Suppressor macrophage (primary cell): ENCODE measurements around the gene SELENOK.
A peak's percentile ranks its signal among the peaks of the same experiment; 100 is the strongest.
"Not testable (repeated sequence)": the region's sequence is repeated elsewhere in the genome, so short reads cannot be mapped to it uniquely, and the experiment has no call there.

Experiments used
- DNase-seq, 4 experiments: peaks; one replicate each; pipeline ENCODE4 v3.0.0-alpha.2; 2020 to 2022
- total RNA-seq, 17 experiments: gene quantifications; one replicate each; lab custom pipeline; 2026; ENCODE audit warnings: mixed read lengths in 6 of 17, inconsistent platforms in 3 of 17; lab: John Stamatoyannopoulos, UW

The SELENOK gene
- total RNA-seq = 19.9 to 51.6 (median 28.1) reads per million in 17 experiments

DNA sequence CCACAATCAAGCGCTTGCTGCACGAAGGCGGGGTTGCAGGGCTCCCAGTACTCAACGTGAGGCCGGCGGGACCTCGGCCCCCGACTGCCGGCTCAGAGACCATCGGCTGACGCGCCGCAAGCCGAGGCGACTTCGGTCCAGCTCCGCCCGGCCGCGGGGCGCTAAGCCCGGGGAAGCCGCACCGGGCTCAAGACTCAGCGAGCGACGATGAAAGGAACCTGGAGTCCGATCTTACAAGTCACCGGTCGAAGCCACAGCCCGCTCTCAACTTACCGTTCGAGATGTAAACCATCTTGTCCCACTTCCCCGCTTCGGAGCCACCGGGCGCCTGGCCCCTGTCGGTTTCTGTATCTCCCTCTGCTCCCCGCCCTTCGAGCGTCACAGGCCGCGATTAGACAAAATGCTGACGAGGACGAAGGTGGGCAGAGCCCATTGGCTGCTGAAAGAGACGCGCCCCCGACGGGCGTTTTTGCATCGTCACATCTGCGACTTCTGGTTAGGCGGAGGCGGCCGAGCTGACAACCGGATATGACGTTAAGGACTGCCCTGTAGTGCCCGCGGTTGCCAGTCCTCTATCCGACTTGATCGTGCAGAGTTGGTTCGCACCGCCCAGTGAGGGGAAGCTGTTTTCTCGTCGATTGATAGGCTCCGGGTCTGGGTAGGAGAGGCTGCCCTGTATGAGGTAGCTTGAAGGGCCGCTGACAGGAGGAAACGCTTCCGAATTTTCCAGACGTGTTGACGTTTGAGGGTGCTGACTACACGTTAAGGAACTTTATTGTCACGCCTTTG, at the start of gene SELENOK:
Gene SELENOK (minus strand): TSS at position 363 of the 789 bp plus-strand sequence.
- DNase-seq = peak; percentile 99 to 100 (median 100)

GRCh38 chr3:53941184-53941583, 49.5 kb upstream of the SELENOK start:
- DNase-seq = no peak

DNA sequence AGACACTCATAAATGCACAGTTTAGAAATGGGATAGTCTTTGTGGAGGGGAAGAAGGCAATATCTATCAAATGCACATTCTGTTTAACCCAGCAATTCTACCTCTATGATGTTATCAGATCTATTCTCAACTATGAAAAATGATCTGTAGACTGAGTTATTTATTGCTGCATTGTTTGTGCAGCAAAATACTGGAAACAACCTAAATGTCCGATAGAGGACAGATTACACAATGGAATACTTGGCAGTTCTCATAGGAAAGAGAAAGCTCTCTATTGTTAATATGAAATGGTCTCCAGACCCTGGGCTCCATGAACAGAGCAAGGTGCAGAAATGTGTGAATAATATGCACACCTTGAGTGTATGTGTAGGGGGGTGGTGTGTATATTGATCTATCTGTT, 49.0 kb upstream of the SELENOK start:
- DNase-seq = no peak

DNA sequence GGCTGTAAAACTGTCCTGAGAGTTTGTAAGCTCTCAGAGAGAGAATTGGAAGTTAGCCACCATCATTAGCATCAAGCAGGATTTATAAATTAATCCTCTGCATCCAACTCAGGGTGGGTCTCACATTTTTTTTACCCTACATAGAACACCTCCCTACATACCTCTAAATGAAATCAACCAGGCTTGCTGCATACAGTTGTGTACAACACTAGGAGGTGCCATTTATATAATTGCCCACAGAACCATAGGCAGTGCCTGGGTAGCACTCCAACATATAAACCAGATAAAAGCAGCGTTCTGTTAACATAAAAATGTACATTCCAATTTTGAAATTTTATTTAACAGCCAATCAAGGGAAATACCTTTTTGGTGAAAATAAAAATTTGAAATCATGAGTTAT, 48.2 kb upstream of the SELENOK start:
- no peak for DNase-seq

DNA sequence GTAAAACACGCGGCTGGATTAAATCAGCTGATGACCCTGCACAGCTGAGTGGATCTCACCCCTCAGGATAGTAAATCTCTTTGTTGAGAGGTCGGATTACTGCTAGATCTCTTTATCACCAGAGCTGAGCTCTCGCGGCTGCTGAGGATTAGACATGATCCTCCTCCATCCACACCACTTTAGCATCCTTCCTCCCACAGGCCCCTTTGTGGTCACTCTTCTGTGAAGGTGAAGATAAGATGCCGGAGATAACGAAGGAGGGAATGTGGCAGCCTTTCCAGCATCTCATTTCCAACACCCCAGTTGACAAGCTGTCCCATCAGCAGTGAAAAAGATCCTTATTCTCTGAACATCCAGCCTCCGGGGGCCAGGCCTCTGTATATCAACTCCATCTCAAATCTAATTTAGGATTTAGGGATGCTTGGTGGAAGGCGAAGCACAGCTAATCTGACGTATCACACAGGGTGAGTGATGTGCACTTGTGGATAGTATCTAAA, 47.5 kb upstream of the SELENOK start:
- DNase-seq = no peak

DNA sequence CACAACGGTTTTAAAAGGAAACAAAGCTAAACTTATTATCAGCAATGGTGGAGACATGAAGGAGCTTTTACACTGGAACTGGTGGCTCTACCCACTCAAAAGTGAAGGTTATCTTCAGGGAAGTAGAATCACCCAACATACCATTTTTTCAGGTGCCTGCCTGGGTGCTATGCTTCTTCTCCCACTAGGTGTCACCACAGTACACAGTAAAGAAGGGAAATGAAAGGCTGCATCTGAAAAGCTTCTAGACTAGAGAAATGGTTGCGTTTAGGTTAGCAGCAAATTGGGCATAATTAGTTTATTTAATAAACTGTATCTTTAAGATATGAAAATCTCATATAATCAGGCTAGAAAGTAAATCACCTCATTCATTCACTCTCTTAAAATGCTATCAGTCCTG, 47.0 kb upstream of the SELENOK start:
- peak; percentile 35 to 67 (median 46) for DNase-seq

DNA sequence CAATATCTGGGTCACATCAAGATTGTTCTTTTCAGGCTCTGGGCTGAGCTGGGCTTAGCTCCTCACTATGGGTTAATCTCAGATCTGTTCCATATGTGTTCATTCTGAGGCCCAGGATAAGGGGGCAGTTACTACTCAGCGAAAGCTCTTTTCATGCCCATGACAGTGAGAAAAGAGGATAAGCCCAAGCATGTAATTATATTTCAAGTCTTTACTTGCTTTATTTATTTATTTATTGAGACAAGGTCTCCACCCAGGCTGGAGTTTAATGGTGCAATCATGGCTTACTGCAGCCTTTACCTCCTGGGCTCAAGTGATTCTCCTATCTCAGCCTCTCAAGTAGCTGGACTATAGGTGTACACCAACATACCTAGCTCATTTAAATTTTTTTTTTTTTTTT, 44.7 kb upstream of the SELENOK start:
- no peak for DNase-seq

- no peak for DNase-seq
Measured at GRCh38 chr3:53935283-53935901, 43.7 kb upstream of the SELENOK start.

DNA sequence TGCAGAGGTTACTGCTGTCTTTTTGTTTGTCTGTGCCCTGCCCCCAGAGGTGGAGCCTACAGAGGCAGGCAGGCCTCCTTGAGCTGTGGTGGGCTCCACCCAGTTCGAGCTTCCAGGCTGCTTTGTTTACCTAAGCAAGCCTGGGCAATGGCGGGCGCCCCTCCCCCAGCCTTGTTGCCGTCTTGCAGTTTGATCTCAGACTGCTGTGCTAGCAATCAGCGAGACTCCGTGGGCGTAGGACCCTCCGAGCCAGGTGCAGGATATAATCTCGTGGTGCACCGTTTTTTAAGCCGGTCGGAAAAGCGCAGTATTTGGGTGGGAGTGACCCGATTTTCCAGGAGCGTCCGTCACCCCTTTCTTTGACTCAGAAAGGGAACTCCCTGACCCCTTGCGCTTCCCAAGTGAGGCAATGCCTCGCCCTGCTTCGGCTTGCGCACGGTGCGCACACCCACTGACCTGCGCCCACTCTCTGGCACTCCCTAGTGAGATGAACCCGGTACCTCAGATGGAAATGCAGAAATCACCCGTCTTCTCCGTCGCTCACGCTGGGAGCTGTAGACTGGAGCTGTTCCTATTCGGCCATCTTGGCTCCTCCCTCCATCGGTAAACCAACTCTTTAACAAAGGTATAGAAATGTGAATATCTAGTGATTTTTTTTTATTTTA, 35.7 kb upstream of the SELENOK start:
- DNase-seq = not testable (repeated sequence)

DNA sequence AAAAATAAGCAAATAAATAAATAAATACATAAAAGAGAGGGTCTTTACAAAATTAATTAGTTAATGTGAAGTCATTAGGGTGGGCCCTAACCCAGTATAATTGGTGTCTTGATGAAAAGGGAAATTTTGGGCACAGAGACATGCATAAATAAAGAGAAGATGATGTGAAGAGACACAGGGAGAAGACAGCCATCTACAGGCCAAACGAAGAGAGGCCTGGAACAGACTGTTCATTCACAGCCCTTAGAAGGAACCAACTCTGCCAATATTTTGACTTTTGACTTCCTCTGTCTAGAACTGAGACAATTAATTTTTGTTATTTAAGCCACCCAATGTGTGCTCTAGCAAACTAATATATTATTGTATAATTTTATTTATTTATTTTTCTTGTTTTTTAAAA, 29.6 kb upstream of the SELENOK start:
- peak in 3 of 4 experiments; percentile 36 to 45 (median 42) for DNase-seq

DNA sequence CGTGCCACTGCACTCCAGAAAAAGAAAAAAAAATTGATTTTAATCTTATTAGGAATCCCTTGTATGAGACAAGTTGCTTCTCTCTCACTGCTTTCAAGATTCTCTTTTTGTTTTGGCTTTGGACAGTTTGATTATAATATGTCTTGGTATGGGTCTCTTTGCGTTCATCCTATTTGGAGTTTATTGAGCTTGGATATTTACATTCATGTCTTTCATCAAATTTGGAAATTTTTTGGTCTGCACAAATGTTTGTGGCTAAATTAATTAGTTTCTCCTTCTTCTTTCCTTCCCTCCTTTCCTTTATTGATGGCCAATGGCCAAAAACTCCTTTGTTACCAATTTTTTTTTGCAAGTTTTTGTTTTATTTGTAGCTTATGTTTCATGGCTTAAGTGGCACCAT, 28.1 kb upstream of the SELENOK start:
- DNase-seq = no peak

GRCh38 chr3:53913401-53913800, 21.7 kb upstream of the SELENOK start:
- no peak for DNase-seq

DNA sequence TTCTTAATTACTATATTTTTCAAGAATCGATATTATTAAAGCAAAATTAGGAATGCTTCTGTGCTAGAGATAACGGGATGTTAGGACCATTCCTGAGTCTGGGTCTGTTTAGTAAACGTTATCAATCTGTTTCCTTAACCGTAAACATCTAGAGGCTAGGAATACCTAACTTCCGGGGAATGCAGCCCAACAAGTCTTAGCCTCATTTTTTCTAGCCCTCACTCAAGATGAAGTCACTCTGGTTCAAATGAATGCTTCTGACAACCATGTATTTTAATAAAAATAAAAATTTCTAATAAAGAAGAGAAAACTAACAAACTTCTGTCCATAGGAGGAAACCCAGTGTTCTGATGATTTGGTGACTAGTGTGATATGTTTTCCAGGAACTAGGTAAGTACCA, 11.1 kb upstream of the SELENOK start:
- DNase-seq = no peak

DNA sequence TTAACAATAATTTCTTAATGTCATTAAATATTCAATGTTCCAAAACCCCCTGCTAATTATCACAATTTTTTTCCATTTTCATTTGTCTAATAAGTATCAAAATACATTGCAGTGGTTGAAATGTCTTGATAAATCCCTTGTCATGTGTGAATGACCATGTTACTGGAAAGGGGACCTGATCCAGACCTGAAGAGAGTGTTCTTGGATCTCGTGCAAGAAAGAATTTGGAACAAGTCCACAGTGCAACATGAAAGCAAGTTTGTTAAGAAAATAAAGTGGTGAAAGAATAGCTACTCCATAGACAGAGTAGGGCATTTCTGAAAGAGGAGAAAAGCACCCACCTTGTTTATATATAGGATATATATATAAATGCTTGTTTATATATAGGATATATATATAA, 10.4 kb upstream of the SELENOK start:
- no peak for DNase-seq

- DNase-seq = no peak
Measured at GRCh38 chr3:53900666-53901331, 9.1 kb upstream of the SELENOK start.

GRCh38 chr3:53899750-53900149, 8.1 kb upstream of the SELENOK start:
- no peak for DNase-seq

GRCh38 chr3:53892286-53892637, 603 bp upstream of the SELENOK start:
- peak in 1 of 4 experiments; percentile 15 for DNase-seq

DNA sequence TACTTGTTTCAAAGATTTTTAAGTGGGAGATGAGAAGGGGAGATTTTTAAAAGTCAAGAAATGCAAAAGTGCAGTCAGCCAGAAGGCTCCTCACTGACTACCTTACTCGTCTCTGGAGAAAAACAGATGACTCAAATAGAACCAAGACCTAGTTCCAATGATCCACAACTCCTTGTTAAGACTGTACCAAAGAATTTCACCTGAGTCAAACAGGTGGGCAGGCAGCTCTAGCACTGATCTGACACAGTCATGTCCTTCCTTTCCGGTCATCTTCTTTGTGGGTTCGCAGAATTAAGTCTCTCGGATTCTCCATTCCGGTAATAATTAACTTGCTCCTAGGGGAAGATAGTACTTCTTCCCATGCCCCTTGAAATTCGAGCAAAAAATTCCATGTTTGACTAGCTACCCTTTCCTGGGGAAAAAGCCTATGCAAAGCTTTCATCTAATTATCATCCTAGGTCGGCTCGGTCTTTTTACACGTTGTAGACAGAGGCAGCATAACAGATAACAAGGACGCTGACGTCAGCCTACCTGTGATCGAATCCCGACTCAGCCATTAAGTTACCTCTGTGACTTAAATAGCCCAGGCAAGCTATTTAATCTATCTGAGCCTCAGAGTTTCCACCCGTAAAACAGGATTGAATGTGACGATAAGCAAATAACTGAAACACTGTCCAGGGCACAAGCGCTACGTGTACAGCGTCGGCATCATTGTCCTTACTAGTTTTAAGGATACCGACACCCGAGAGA, 758 bp downstream of the SELENOK start:
- DNase-seq = no peak

DNA sequence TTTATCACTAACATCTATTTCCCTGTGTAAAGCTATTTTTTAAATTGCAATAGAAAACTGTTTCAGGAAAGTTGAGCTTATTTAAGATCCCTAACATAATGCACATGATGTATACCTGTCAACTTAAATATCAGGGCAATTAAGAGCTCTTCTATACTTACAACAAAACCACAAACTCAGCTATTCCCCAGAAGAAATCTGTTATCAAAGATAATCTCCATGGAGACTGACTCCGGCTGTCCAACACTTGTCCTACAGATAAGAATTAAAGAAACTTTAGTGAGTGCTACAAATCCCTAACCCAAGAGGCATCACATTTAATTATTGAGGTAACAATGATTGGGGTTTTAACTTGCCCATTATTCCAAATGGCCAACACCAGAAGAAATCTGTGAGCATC, 3.4 kb downstream of the SELENOK start:
- no peak for DNase-seq

GRCh38 chr3:53887446-53887845, 4.2 kb downstream of the SELENOK start:
- DNase-seq = no peak

GRCh38 chr3:53885239-53885638, 6.4 kb downstream of the SELENOK start:
- peak in 3 of 4 experiments; percentile 28 to 44 (median 43) for DNase-seq

- DNase-seq = no peak
Measured at GRCh38 chr3:53884623-53885022, 7.0 kb downstream of the SELENOK start.
